ENCODE measurements around the gene ACTG2. TPM values are rescaled to one million over a fixed set of nuclear protein-coding genes. Genes with fewer than 3 reads are reported as not detected.

The ACTG2 gene
- total RNA-seq, 4 donors from 2014 or later: 37.7 to 809 (median 109) TPM

GRCh38 chr2:73904952-73905351 lies 12.1 kb downstream of the ACTG2 start:
- no peak for TF ChIP-seq CTCF (IDR thresholded peaks at IDR 0.05)
- TF ChIP-seq POLR2A (IDR thresholded peaks at IDR 0.05): no peak
- Histone ChIP-seq H3K27ac (no peak overlapping the region), H3K36me3 (no peaks in the 10 kb centered on the region), H3K9me3 (no peaks in the 10 kb centered on the region), H3K4me3 (no peak overlapping the region), H3K27me3 (no peaks in the 10 kb centered on the region), H3K4me1 (peaks cover 0 to 16% (median 3%) of the 10 kb centered on the region in 3 donors)
- intact Hi-C loops (cut with DNase I): no loop called here
- no peak for DNase-seq
- 63 to 81% methylated on average over 1 of the region's 1 CpG for WGBS, 2 donors

GRCh38 chr2:73906847-73907505 lies 14.2 kb downstream of the ACTG2 start:
- DNase-seq: no peak
- no peaks in the 10 kb centered on the region for H3K36me3 ChIP-seq
- WGBS, 2 donors: 63 to 73% methylated on average over 5 of the region's 5 CpGs
- no peak overlapping the region for H3K4me3 ChIP-seq
- H3K4me1 ChIP-seq: peaks cover 0 to 16% (median 3%) of the 10 kb centered on the region in 3 donors
- no peaks in the 10 kb centered on the region for H3K27me3 ChIP-seq
- H3K9me3 ChIP-seq: no peaks in the 10 kb centered on the region
- peak overlapping the region in 2 of 4 donors; percentile 10 to 47 for H3K27ac ChIP-seq
- no peak for TF ChIP-seq CTCF (IDR thresholded peaks at IDR 0.05)
- no peak for TF ChIP-seq POLR2A (IDR thresholded peaks at IDR 0.05)
- intact Hi-C loops (cut with DNase I): no loop called here

- intact Hi-C loops (cut with DNase I): no loop called here
- peak overlapping the region in 2 of 4 donors; percentile 44 to 47 for H3K27ac ChIP-seq
- no peaks in the 10 kb centered on the region for H3K27me3 ChIP-seq
- no peak for TF ChIP-seq POLR2A (IDR thresholded peaks at IDR 0.05)
- peak in 3 of 6 experiments; percentile 16 to 38 (median 18) for TF ChIP-seq CTCF (IDR thresholded peaks at IDR 0.05)
- H3K4me1 ChIP-seq: peaks cover 0 to 16% (median 3%) of the 10 kb centered on the region in 3 donors
- WGBS, 2 donors: 52 to 63% methylated on average over 3 to 5 of the region's 5 CpGs
- H3K36me3 ChIP-seq: no peaks in the 10 kb centered on the region
- no peaks in the 10 kb centered on the region for H3K9me3 ChIP-seq
- no peak overlapping the region for H3K4me3 ChIP-seq
- no peak for DNase-seq
Observed at GRCh38 chr2:73907840-73908452, 15.1 kb downstream of the ACTG2 start.

GRCh38 chr2:73908689-73909652 lies 16.2 kb downstream of the ACTG2 start:
- Histone ChIP-seq H3K27me3 (no peaks in the 10 kb centered on the region), H3K4me3 (no peak overlapping the region), H3K27ac (peak overlapping the region in 3 of 4 donors; percentile 20 to 47 (median 44)), H3K4me1 (peaks cover 0 to 16% (median 3%) of the 10 kb centered on the region in 3 donors), H3K9me3 (no peaks in the 10 kb centered on the region), H3K36me3 (no peaks in the 10 kb centered on the region)
- intact Hi-C loops (cut with DNase I): no loop called here
- WGBS, 2 donors: 56 to 62% methylated on average over 9 to 10 of the region's 10 CpGs
- TF ChIP-seq CTCF (IDR thresholded peaks at IDR 0.05): no peak
- no peak for TF ChIP-seq POLR2A (IDR thresholded peaks at IDR 0.05)
- no peak for DNase-seq

Data from esophagus squamous epithelium (tissue), 5 donors.